Small intestine (tissue), 7 donors: ENCODE results near the gene ISL1. TPM values are rescaled to one million over a fixed set of nuclear protein-coding genes. Genes with fewer than 3 reads are reported as not detected.
A peak's percentile ranks its signal among the peaks of the same experiment; 100 is the strongest.

ENCODE experiments used
- DNase-seq, 2 donors: peaks; one replicate each; pipeline versions ENCODE4 v3.0.0 to v3.0.0-alpha.2; 2013
- FAIRE-seq: peaks from 2 replicates; lab custom pipeline; 2012; peaks lifted over from hg19 to GRCh38; lab: Jason Lieb, UNC
- H3K27ac ChIP-seq, 3 donors: one replicate each; pipeline ENCODE4 v1.5.1; 2013; ENCODE audit warnings: low read length in 2 of 3, mild to moderate bottlenecking in 2 of 3, control low read depth in 1 of 3, inconsistent platforms in 1 of 3, low read depth in 1 of 3, moderate library complexity in 1 of 3
- H3K27me3 ChIP-seq, 3 donors: one replicate each; pipeline ENCODE4 v1.6.1; 2013; ENCODE audit warnings: low read length in 3 of 3, inconsistent platforms in 1 of 3; ENCODE audit not compliant: control insufficient read depth in 3 of 3, insufficient read depth in 3 of 3
- H3K36me3 ChIP-seq, 3 donors: one replicate each; pipeline ENCODE4 v1.6.1; 2013; ENCODE audit warnings: low read length in 3 of 3, inconsistent platforms in 1 of 3, low read depth in 1 of 3, mild to moderate bottlenecking in 1 of 3, moderate library complexity in 1 of 3; ENCODE audit not compliant: control insufficient read depth in 3 of 3, insufficient read depth in 2 of 3
- H3K4me1 ChIP-seq, 3 donors: one replicate each; pipeline ENCODE4 v1.6.1; 2013; ENCODE audit warnings: low read length in 2 of 3, inconsistent platforms in 1 of 3, low read depth in 1 of 3, mild to moderate bottlenecking in 1 of 3, moderate library complexity in 1 of 3; ENCODE audit not compliant: control insufficient read depth in 3 of 3, insufficient read depth in 2 of 3
- H3K4me3 ChIP-seq, 3 donors: one replicate each; pipeline ENCODE4 v1.5.1; 2013; ENCODE audit warnings: low read length in 3 of 3, control low read depth in 1 of 3, inconsistent platforms in 1 of 3, low read depth in 1 of 3, mild to moderate bottlenecking in 1 of 3, moderate library complexity in 1 of 3
- H3K9me3 ChIP-seq, 2 donors: one replicate each; pipeline ENCODE4 v1.6.1; 2013; ENCODE audit warnings: low read depth in 1 of 2, low read length in 1 of 2; ENCODE audit not compliant: control insufficient read depth in 2 of 2, insufficient read depth in 1 of 2
- WGBS, 3 donors: extraction: QIAGEN DNeasy Blood & Tissue Kit; methylation state at CpG; one replicate each; pipeline ENCODE4 v1.1.7; 2013; 5-methylcytosine and 5-hydroxymethylcytosine counted together
- polyA plus RNA-seq, 4 donors: library from polyadenylated mRNA; stranded (reverse) in 3 of 4; unstranded in 1 of 4; fragments of 200-250 nt in 3 of 4; fragments of 120-200 nt in 1 of 4; gene quantifications; one replicate each; pipeline versions ENCODE4 v1.2.1 to v1.2.3, GENCODE V29; 2013
- donor health status: healthy with polysubstance abuse.
- donor health status: control.
- donor health status: control.
- donor health status: Bipolar disorder and iron deficiency.
- donor health status: healthy.

Gene ISL1
- polyA plus RNA-seq, 4 donors: 0.45 to 2.2 (median 0.54) TPM

- H3K27me3 ChIP-seq: peaks cover 0 to 85% (median 52%) of the 10 kb centered on the region in 3 donors
- H3K27ac ChIP-seq: peak overlapping the region in 1 of 3 donors; percentile 14
- H3K9me3 ChIP-seq: no peaks in the 10 kb centered on the region
- no peak for DNase-seq
- H3K4me3 ChIP-seq: peak overlapping the region in 2 of 3 donors; percentile 40
- no peak for FAIRE-seq
- H3K4me1 ChIP-seq: peaks cover 0 to 3% (median 0%) of the 10 kb centered on the region in 3 donors
- H3K36me3 ChIP-seq: no peaks in the 10 kb centered on the region
- WGBS, 3 donors: 3 to 8% (median 5%) methylated on average over 37 to 45 of the region's 45 CpGs
These were observed 622 bp upstream of the ISL1 start for GRCh38 chr5:51382521-51383130.

- no peaks in the 10 kb centered on the region for H3K9me3 ChIP-seq
- DNase-seq (no peak), FAIRE-seq (no peak)
- H3K36me3 ChIP-seq: no peaks in the 10 kb centered on the region
- H3K27me3 ChIP-seq: peaks cover 0 to 83% (median 49%) of the 10 kb centered on the region in 3 donors
- H3K4me3 ChIP-seq: no peak overlapping the region
- H3K4me1 ChIP-seq: peaks cover 0 to 3% (median 0%) of the 10 kb centered on the region in 3 donors
- no peak overlapping the region for H3K27ac ChIP-seq
- WGBS, 3 donors: 14 to 20% (median 20%) methylated on average over 12 of the region's 12 CpGs
These were observed 1.1 kb downstream of the ISL1 start for GRCh38 chr5:51384281-51384840.

- no peak overlapping the region for H3K27ac ChIP-seq
- no peak overlapping the region for H3K4me3 ChIP-seq
- FAIRE-seq: no peak
- DNase-seq: no peak
- no peaks in the 10 kb centered on the region for H3K36me3 ChIP-seq
- peaks cover 6 to 85% (median 56%) of the 10 kb centered on the region in 3 donors for H3K27me3 ChIP-seq
- 10 to 19% (median 12%) methylated on average over 5 of the region's 5 CpGs for WGBS, 3 donors
- no peaks in the 10 kb centered on the region for H3K9me3 ChIP-seq
- peaks cover 0 to 3% (median 0%) of the 10 kb centered on the region in 3 donors for H3K4me1 ChIP-seq
These were observed 2.0 kb downstream of the ISL1 start for GRCh38 chr5:51385216-51385615.

GRCh38 chr5:51386916-51387883, 4.0 kb downstream of the ISL1 start:
- WGBS, 3 donors: 4 to 9% (median 8%) methylated on average over 36 to 38 of the region's 38 CpGs
- FAIRE-seq: no peak

GRCh38 chr5:51387884-51388275, 4.6 kb downstream of the ISL1 start:
- Histone ChIP-seq H3K27ac (no peak overlapping the region), H3K36me3 (no peaks in the 10 kb centered on the region), H3K27me3 (peaks cover 9 to 78% (median 59%) of the 10 kb centered on the region in 3 donors), H3K4me3 (no peak overlapping the region), H3K4me1 (peaks cover 0 to 3% (median 0%) of the 10 kb centered on the region in 3 donors), H3K9me3 (no peaks in the 10 kb centered on the region)
- FAIRE-seq (no peak), DNase-seq (no peak)
- 9 to 22% (median 10%) methylated on average over 10 of the region's 10 CpGs for WGBS, 3 donors

More at GRCh38 chr5:51386916-51387883, 4.0 kb downstream of the ISL1 start:
- Histone ChIP-seq H3K36me3 (no peaks in the 10 kb centered on the region), H3K27ac (no peak overlapping the region), H3K27me3 (peaks cover 9 to 78% (median 61%) of the 10 kb centered on the region in 3 donors), H3K4me1 (peaks cover 0 to 3% (median 0%) of the 10 kb centered on the region in 3 donors), H3K9me3 (no peaks in the 10 kb centered on the region), H3K4me3 (no peak overlapping the region)
- DNase-seq: no peak

- Histone ChIP-seq H3K27me3 (peaks cover 9 to 75% (median 55%) of the 10 kb centered on the region in 3 donors), H3K4me3 (no peak overlapping the region), H3K27ac (no peak overlapping the region), H3K36me3 (no peaks in the 10 kb centered on the region), H3K4me1 (no peaks in the 10 kb centered on the region), H3K9me3 (no peaks in the 10 kb centered on the region)
- DNase-seq (no peak), FAIRE-seq (no peak)
- WGBS, 3 donors: 4 to 13% (median 8%) methylated on average over 12 of the region's 12 CpGs
These were observed 5.4 kb downstream of the ISL1 start for GRCh38 chr5:51388488-51389287.

GRCh38 chr5:51389288-51389576, 6.0 kb downstream of the ISL1 start:
- DNase-seq: no peak
- H3K4me3 ChIP-seq: no peak overlapping the region
- peaks cover 9 to 75% (median 52%) of the 10 kb centered on the region in 3 donors for H3K27me3 ChIP-seq
- H3K4me1 ChIP-seq: no peaks in the 10 kb centered on the region
- no peak for FAIRE-seq
- H3K36me3 ChIP-seq: no peaks in the 10 kb centered on the region
- no peak overlapping the region for H3K27ac ChIP-seq
- 3 to 12% (median 4%) methylated on average over 11 to 17 of the region's 17 CpGs for WGBS, 3 donors
- no peaks in the 10 kb centered on the region for H3K9me3 ChIP-seq
